Fibroblast of lung (primary cell): ENCODE results near the gene ENG.

Source experiments
- CTCF ChIP-seq, 2 donors: IDR thresholded peaks in 1 of 2; conservative IDR thresholded peaks in 1 of 2; 1 replicate in 1 of 2; 2 replicates in 1 of 2; pipeline ENCODE4 v1.5.1; 2011 to 2012; ENCODE audit warnings: low read length in 2 of 2, control low read depth in 1 of 2, inconsistent platforms in 1 of 2, low read depth in 1 of 2, mild to moderate bottlenecking in 1 of 2
- EZH2 ChIP-seq: IDR thresholded peaks from 2 replicates; pipeline ENCODE4 v1.5.1; 2012; ENCODE audit warnings: low read length, control low read depth, mild to moderate bottlenecking; ENCODE audit errors: missing control alignments

- TF ChIP-seq CTCF (conservative IDR thresholded peaks at IDR 0.05 in 1 of 2, IDR thresholded peaks at IDR 0.05 in 1 of 2; ENCODE audit: low read depth in 1 of 2, low read length in 2 of 2) (no peak), EZH2 (no peak)
Observed at GRCh38 chr9:127844821-127845359, 9.6 kb downstream of the ENG start.
